GM12875 (cell line): Measurements from ENCODE around the gene BACE2.

Experiments
- H3K4me3 ChIP-seq: one replicate; pipeline ENCODE4 v1.5.1; 2011; ENCODE audit warnings: low read depth, low read length, control low read depth
- TF ChIP-seq, protein P1 (sequence below): IDR thresholded peaks from 2 replicates; pipeline ENCODE4 v1.5.1; 2011; ENCODE audit warnings: low read depth, mild to moderate bottlenecking, control low read depth, inconsistent platforms, low read length, moderate library complexity, borderline replicate concordance; ENCODE audit not compliant: insufficient read depth

Gene BACE2

DNA sequence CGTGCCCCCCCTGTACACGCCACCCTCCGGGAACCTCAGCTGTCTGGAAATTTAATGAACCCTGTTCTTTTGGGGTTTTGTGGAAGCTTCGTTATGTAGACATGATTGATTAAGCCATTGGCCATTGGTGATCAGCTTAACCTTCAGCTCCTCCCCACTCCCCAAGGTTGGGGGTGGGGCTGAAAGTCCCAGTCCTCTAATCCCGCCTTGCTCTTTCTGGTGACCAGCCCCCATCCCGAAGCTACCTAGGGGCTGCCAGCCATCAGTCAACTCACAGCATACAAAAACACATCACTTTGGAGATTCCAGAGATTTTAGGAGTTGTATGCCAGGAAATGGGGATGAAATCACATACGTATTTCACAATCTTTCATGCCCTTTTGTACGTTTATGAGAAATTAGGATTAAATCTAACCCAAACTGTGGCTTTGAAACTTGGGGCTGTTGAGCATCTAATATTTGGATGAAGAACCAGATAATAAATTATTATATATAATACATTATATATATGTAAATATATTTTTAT lies 52.3 kb downstream of the BACE2 start:
- TF ChIP-seq, protein P1, sequence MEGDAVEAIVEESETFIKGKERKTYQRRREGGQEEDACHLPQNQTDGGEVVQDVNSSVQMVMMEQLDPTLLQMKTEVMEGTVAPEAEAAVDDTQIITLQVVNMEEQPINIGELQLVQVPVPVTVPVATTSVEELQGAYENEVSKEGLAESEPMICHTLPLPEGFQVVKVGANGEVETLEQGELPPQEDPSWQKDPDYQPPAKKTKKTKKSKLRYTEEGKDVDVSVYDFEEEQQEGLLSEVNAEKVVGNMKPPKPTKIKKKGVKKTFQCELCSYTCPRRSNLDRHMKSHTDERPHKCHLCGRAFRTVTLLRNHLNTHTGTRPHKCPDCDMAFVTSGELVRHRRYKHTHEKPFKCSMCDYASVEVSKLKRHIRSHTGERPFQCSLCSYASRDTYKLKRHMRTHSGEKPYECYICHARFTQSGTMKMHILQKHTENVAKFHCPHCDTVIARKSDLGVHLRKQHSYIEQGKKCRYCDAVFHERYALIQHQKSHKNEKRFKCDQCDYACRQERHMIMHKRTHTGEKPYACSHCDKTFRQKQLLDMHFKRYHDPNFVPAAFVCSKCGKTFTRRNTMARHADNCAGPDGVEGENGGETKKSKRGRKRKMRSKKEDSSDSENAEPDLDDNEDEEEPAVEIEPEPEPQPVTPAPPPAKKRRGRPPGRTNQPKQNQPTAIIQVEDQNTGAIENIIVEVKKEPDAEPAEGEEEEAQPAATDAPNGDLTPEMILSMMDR = no peak
- no peak overlapping the region for H3K4me3 ChIP-seq

DNA sequence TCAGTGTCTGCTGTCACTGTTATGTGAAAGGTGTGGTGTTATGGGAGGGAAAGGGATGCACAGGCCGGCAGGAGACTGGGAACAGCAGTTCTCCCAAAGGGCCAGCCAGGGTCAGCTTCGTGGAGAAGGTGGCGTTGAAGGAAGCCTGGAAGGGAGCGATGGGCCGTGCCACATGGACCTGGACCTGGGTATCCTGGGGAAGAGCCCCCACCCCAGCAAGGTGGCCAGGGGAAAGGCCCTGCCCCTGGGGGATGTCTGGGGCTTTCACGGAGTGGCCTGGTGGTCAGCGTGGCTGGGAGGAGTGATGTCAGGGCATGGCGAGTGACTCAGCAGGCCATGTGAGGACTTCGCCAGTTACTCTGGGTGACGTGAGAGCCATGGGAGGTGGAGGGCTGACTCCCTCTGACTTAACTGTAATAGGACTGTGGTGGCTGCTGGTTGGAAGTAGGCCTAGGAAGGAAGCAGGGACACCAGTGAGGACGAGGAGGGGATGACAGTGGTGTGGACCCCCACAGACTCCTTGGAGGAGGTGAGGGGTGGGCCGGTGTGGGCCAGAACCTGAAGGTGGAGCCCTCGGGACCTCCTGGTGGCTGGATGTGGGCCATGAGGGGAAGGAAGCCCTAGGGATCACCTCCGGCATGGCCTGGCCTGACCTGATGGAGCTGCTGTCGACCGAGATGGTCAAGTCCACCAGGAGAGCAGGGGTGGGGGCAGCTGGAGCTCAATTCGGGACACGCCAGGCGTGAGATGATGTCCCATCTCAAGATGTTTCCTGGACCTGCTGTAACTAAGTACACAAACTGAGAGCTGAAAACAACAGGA lies 54.5 kb downstream of the BACE2 start:
- H3K4me3 ChIP-seq = no peak overlapping the region
- TF ChIP-seq, protein P1 = no peak

DNA sequence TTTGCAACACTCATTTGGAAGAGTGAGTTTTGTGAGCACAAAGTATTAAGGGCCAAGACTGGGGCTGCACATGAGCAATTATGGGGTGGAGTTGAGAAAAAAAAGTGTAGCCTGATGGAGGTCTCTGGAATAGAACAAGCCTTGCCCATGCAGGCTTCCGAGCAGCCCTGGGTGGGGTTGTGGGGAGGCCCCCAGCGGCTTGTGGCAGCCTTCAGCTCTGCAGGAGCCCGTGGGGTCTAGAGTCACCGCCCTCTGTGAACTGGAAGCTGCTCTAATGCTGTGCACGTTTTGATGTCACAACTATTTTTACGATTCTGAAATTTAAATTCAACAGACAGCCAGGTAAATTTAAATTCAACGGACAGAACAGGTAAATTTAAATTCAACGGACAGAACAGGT lies 58.9 kb downstream of the BACE2 start:
- TF ChIP-seq, protein P1 = no peak
- no peak overlapping the region for H3K4me3 ChIP-seq

DNA sequence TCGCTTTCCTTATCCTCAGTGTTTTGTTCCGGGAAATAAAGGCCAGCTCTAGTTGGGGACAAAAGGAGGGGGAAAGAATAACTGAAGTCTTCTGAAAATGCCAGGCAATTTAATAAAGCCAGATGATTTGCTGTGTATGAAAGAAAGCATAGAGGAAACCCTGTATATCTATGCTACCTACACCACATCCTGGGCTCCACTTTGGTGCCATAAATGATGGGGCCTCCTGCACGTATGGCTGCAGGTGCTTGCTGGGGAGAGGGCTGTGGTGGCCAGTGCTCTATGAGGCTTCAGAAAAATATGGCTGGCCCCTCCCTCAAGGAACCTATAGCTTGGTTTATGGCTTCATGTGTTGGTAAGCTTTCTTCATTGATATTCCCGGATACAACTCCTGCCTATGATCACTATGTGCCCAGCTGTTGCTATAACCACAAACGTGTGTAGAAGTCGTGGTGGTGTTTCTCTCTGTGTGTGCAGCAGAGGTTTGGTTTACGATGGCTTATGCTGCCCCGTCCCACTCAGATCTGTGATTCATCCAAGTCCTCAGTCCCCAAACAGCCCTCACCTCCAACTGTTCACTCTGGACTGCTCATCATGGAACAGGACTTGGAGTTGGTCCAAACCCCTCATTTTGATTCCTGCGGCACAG lies 59.5 kb downstream of the BACE2 start:
- no peak overlapping the region for H3K4me3 ChIP-seq
- TF ChIP-seq, protein P1 = no peak

DNA sequence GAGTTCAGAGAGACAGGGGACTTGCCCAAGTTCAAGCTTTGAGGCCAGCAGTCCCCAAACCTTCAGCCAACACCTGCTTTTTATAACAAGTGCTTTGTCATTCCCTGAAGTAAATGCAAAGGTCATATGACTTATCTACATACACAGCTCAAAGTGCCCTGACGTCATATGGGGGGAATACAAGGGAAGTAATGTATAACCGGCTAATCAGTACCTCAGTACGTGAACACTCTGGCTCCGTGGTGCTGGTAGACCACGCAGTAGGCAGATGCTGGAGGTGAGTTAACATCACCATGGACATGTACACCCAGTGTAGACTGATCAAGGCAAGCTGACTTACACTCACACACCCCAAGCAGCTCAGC lies 60.0 kb downstream of the BACE2 start:
- TF ChIP-seq, protein P1 = no peak
- H3K4me3 ChIP-seq = no peak overlapping the region

DNA sequence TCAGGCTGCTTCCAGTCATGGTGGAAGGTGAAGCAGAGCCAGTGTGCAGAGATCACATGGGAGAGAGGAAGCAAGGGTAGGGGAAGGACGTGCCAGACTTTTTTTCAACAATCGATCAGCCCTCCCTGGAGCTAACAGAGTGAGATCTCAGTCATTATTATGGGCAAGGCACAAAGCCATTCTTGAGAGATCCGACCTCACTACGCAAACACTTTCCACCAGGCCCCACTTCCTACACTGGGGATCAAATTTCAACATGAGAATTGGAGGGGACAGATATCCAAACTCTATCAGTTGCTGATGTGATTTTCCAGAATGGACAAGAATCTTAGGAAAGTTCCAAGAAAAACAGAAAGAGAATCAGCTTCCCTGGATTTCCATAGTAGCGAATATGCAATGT lies 60.5 kb downstream of the BACE2 start:
- TF ChIP-seq, protein P1 = no peak
- no peak overlapping the region for H3K4me3 ChIP-seq
